Omental fat pad (tissue), 4 donors: Measurements from ENCODE around the gene SDHAF1. TPM values are rescaled to one million over a fixed set of nuclear protein-coding genes. Genes with fewer than 3 reads are reported as not detected.

Experiments
- ATAC-seq: fragments of 150-250 bp; one replicate; pipeline ENCODE4 v1.9.1; 2016; ENCODE audit warnings: mild to moderate bottlenecking, moderate library complexity; ENCODE audit not compliant: low FRiP score
- DNase-seq: peaks from one replicate; pipeline ENCODE4 v3.0.0-alpha.2; 2019; ENCODE audit warnings: low spot score
- CTCF ChIP-seq, 3 donors: fragments of 450-650 bp; IDR thresholded peaks; one replicate each; pipeline ENCODE4 v1.5.1; 2016 to 2017; ENCODE audit warnings: antibody characterized with exemption in 3 of 3, mild to moderate bottlenecking in 3 of 3, moderate library complexity in 2 of 3
- total RNA-seq, 4 donors: library from RNA; depleted of rRNA; stranded (reverse); fragments of >200 nt; gene quantifications; one replicate each; pipeline ENCODE4 v1.1.0, GENCODE V29; 2016

SDHAF1 gene
- total RNA-seq, 4 donors from 2014 or later: 19.0 to 53.8 (median 32.2) TPM

GRCh38 chr19:35986664-35987570 lies 8.1 kb upstream of the SDHAF1 start:
- no peak for TF ChIP-seq CTCF (IDR thresholded peaks at IDR 0.05)
- no peak for ATAC-seq
- DNase-seq: no peak

GRCh38 chr19:35987571-35987896 lies 7.5 kb upstream of the SDHAF1 start:
- no peak for TF ChIP-seq CTCF (IDR thresholded peaks at IDR 0.05)
- no peak for ATAC-seq
- DNase-seq: no peak

- ATAC-seq (no peak), DNase-seq (no peak)
- no peak for TF ChIP-seq CTCF (IDR thresholded peaks at IDR 0.05)
Observed at GRCh38 chr19:35988824-35989223, 6.2 kb upstream of the SDHAF1 start.

- ATAC-seq: no peak
- no peak for DNase-seq
- no peak for TF ChIP-seq CTCF (IDR thresholded peaks at IDR 0.05)
Observed at GRCh38 chr19:35990156-35990555, 4.8 kb upstream of the SDHAF1 start.

- DNase-seq (no peak), ATAC-seq (no peak)
- TF ChIP-seq CTCF (IDR thresholded peaks at IDR 0.05): no peak
Observed at GRCh38 chr19:35990771-35991730, 3.9 kb upstream of the SDHAF1 start.

GRCh38 chr19:35991731-35992450 lies 3.1 kb upstream of the SDHAF1 start:
- no peak for TF ChIP-seq CTCF (IDR thresholded peaks at IDR 0.05)
- no peak for ATAC-seq
- DNase-seq: no peak
